VCaP (cell line): ENCODE results near the gene BMP7.

ENCODE experiments used
- H3K27ac ChIP-seq: fragments of 450-650 bp; 2 replicates; pipeline ENCODE4 v1.5.1; 2017
- TF ChIP-seq, protein P1 (sequence below): fragments of 450-650 bp; conservative IDR thresholded peaks from 2 replicates; pipeline ENCODE4 v1.5.1; 2017; ENCODE audit warnings: mild to moderate bottlenecking, moderate library complexity

Gene BMP7

DNA sequence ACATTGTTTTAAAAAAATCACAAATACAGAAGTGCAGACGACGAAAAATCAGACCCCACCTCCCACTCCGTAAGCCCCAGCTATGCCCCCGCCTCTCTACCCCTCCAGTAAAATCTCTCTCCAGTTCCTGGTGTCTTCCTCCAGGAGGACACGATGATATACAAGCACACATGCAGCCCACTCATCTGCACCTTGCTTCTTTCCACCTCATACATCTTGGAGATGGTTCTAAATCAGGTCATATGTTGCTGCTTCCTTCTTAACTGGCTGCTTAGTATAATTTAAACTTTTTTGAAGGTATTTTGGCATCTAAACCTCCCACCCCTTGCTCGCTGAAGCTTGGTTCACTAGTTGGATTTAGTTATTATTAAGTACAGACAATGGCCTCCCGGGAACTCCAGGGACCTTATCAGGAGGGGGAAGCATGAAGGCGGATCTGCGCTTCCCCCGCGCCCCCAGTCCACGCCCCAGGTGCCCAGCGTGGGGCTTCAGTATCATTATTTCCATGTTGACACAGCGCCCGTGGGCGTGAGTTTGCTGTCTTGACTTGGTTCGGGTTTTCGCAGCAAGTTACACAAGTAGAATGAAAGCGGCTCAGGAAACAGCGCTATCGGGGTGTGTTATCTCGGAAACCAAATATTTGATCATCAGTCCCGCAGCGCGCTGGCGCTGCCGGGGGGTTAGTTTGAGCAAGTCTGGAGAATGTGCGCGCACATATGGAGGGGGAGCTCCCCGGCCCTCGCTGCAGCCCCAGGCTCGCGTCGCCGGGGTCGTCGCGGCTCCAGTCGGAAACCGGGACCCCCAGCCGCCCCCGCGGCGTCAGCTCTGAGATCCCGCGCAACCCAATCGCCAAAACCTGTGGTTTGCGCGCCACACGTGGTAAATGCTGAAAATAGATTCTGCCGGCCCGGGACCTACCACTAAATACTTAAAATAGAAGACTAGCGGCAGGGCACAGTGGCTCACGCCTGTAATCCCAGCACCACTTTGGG, 2.3 kb downstream of the BMP7 start:
- TF ChIP-seq, protein P1, sequence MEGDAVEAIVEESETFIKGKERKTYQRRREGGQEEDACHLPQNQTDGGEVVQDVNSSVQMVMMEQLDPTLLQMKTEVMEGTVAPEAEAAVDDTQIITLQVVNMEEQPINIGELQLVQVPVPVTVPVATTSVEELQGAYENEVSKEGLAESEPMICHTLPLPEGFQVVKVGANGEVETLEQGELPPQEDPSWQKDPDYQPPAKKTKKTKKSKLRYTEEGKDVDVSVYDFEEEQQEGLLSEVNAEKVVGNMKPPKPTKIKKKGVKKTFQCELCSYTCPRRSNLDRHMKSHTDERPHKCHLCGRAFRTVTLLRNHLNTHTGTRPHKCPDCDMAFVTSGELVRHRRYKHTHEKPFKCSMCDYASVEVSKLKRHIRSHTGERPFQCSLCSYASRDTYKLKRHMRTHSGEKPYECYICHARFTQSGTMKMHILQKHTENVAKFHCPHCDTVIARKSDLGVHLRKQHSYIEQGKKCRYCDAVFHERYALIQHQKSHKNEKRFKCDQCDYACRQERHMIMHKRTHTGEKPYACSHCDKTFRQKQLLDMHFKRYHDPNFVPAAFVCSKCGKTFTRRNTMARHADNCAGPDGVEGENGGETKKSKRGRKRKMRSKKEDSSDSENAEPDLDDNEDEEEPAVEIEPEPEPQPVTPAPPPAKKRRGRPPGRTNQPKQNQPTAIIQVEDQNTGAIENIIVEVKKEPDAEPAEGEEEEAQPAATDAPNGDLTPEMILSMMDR, result peak; percentile 25; the same call in 1 of the 2 replicates
- peak overlapping the region; percentile 87 for H3K27ac ChIP-seq

DNA sequence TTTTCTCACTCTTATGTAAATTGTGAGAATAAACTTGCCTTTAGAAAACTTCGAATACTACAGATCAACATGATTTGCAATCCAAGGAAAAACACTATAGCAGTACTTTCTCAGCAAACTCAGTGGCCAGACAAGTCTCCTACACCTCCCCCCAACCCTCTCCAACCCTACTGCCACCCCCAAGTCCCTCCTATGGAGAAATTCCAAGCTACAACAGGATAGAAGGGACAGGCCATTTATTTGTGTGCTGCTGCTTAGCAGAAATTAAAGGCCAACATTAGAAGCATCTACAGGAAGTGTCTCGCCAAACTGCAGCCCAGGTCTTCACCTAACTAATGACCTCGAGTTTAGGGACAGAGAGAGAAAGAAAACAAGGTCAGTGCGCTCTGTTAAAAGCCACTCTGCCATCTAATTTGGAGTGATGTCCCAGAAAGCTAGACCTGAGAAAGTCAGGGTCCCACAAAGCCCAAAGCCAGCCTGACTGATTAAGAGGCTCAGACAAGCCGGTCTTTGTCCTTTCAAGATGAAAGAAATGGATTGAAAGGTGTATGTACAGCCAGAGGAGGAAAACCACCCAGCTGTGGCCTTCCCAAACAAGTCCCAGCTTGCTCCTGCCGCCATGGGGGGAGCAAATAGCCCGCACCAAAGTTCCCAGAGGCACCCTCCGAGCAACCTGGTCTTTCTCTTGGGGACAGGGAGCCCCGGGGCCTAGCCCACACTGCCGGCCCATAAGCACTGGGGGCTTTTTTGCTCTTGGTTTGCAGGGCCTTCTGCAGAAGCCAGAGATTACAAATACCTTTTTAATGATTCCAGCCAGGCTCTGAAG, 3.4 kb downstream of the BMP7 start:
- peak overlapping the region; percentile 87 for H3K27ac ChIP-seq
- TF ChIP-seq, protein P1, result no peak

DNA sequence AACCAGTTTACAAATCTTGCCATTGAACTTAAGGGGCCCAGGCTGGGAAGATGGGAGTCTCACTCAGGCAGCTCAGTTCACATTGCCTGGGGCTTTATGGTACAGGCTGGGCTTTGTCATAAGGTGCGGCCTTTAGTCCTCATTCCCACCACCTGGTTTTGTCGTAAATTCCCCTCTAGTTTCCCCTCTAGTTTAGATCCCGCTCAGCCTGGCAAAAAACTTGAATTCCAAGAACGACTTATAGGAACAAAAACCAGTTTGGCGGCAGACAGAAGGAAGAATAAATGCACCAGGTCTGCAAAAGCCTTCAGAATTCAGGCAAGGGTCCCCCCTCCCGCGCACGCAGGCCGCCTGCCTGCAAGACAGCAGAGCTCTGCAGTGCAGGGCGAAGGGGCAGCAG, 4.1 kb downstream of the BMP7 start:
- peak overlapping the region; percentile 87 for H3K27ac ChIP-seq

DNA sequence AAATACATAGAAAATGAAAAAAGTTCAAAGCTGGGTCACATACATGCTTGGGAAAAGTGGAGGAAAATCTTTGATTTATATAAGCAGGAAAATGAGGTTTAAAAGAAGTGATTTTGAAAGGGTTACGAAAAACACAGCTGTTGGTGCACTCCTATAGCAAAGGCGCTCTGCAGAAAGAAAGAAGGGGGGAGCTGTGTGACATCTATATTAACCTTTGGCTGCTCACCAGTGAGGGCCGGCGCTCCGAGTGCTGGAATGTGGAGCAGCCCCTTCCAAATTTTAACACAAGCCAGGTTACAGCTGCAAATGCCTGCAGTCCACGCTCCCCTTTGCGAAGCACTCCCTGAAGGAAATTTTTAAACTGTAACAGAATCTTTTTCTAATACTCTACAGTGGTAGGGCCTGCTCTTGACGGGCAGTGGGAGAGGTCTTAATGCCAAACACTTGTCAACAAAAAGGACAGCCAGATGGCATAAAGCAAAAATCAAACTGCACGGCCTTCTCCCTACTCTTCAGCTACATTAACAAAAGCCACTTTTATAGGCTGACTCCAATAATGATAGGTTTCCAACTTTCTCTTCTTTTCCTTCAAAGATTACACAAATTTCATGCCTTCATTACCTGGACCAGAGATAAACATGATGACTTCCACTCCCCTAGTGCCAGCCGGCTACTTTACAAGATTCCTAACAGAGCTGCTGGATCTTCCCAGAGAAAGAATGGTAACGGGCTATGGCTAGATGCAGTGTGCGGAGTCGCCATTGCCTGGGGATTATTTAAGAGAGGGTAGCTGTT, 4.8 kb downstream of the BMP7 start:
- peak overlapping the region; percentile 87 for H3K27ac ChIP-seq
- TF ChIP-seq, protein P1, result no peak

More for the DNA sequence above, 4.1 kb downstream of the BMP7 start:
- TF ChIP-seq, protein P1, result no peak

DNA sequence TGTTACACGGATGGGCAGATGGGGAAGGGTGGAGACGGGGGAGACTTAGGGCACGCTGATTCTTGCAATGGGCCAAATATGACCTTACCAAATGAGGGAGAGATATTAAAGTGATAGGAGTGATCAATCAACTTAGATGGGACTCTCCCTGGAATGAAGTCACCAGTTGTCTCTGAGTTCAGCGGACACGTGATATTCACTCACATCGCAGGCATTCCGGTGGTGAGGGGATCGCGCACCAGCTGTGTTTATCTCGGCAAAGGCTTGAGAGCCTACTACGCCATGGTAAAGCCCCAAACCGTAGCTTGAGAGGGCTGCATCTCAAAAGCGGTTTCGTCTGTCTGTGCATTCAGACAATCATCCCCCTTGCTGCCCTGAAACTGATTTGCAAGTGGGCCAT, 5.5 kb downstream of the BMP7 start:
- TF ChIP-seq, protein P1, result no peak
- no peak overlapping the region; the same call in 1 of the 2 replicates for H3K27ac ChIP-seq

DNA sequence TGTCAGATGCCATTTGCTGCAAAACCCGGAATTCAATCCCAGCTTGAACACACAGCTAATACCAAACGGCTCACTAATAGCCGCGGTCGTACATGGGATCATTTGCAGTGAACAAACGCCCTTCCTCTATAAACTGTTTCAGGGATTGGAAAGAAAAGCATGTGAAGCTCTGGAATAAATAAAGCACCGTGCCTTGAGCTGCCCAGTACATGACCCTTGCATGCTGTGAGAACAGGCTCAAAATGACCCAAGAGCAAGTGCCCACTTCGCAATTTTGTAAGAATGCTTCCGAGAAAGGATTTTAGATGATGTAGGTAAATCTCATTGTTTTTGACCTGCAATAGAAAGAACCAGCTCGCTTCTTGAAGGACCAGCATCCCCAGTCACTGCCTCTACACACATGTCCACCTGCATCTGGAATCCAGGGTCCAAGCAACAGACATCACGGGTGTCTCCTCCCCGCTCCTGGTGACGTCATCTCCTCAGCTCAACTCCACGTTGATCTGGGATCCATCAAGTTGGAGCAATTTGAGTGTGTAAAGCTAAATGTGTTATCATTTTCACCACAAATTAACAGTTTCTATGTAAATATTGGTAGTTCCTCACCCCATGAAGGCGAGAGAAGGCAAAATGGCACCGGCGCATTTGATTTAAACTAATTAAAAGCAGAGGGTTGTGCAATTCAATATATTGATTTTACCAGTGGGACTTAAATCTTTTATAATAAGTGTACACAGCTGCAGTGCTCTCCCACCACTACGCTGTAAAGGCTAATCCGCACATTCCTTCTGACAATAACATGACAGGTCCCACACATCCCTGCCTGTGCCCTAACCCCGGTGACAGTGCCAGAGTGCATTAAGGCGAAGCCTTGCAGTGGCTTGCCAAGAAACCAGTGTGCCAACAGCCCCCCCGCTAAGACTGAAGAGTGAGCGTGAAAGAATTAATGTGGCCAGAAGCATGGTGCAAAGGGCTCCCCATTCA, 6.2 kb downstream of the BMP7 start:
- H3K27ac ChIP-seq, result peak overlapping the region; percentile 74

More for the DNA sequence above, 6.2 kb downstream of the BMP7 start:
- TF ChIP-seq, protein P1, result no peak
